ENCODE data around the gene VWA8.

DNA sequence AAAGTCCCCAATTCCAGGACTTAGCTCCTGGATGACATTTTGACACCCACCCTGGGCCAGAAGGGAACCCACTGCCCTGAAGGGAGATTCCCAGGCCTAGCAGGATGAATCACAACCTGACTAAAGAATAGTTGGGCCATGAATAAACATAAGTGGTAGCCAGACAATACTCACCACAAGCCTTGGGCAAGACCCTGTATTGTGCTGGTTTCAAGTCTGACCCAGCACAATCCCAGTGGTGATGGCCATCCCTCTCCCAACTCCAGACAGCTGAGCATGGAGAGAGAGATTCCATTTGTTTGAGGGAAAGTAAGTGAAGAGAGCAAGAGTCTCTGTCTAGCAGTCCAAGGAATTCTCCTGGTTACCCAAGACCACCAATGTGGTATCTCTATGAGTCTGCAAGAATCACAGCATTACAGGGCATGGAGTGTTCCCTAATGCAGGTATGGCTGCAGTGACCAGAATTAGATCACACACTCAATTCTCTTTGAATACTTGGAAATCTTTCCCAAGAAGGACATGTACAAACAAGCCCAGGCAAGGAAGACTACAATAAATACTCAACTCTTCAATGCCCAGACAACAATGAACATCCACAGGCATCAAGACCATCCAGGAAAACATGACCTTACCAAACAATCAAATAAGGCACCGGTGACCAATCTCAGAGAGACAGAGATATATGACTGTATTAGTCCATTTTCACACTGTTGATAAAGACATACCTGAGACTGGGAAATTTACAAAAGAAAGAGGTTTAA, 158.0 kb downstream of the VWA8 start:
- TF ChIP-seq, protein P1, sequence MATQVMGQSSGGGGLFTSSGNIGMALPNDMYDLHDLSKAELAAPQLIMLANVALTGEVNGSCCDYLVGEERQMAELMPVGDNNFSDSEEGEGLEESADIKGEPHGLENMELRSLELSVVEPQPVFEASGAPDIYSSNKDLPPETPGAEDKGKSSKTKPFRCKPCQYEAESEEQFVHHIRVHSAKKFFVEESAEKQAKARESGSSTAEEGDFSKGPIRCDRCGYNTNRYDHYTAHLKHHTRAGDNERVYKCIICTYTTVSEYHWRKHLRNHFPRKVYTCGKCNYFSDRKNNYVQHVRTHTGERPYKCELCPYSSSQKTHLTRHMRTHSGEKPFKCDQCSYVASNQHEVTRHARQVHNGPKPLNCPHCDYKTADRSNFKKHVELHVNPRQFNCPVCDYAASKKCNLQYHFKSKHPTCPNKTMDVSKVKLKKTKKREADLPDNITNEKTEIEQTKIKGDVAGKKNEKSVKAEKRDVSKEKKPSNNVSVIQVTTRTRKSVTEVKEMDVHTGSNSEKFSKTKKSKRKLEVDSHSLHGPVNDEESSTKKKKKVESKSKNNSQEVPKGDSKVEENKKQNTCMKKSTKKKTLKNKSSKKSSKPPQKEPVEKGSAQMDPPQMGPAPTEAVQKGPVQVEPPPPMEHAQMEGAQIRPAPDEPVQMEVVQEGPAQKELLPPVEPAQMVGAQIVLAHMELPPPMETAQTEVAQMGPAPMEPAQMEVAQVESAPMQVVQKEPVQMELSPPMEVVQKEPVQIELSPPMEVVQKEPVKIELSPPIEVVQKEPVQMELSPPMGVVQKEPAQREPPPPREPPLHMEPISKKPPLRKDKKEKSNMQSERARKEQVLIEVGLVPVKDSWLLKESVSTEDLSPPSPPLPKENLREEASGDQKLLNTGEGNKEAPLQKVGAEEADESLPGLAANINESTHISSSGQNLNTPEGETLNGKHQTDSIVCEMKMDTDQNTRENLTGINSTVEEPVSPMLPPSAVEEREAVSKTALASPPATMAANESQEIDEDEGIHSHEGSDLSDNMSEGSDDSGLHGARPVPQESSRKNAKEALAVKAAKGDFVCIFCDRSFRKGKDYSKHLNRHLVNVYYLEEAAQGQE (IDR thresholded peaks at IDR 0.05; ENCODE audit: insufficient read depth in 1 of 2, low read depth in 2 of 2, low read length in 2 of 2), result no peak
- no peak for TF ChIP-seq POLR2AphosphoS5 (IDR thresholded peaks at IDR 0.05; ENCODE audit: low read depth, low read length)
- no peak for TF ChIP-seq TAF1 (IDR thresholded peaks at IDR 0.05; ENCODE audit: borderline replicate concordance, insufficient read depth, low read length)
- TF ChIP-seq SIN3A (IDR thresholded peaks at IDR 0.05; ENCODE audit: borderline replicate concordance, insufficient read depth, low read length), result no peak
- TF ChIP-seq FOXP2 (optimal IDR thresholded peaks at IDR 0.05; ENCODE audit: borderline replicate concordance, extremely low read depth, extremely low read length, insufficient read depth), result no peak
